IMR-90 (cell line): Measurements from ENCODE around the gene CASKIN1. TPM values are rescaled to one million over a fixed set of nuclear protein-coding genes. Genes with fewer than 3 reads are reported as not detected.

ENCODE experiments used
- ATAC-seq: fragments of 200-7000 bp; cut with Tn5 transposase; 2 replicates; pipeline ENCODE4 v1.9.1; 2020; ENCODE audit warnings: low read depth, mild to moderate bottlenecking, moderate library complexity
- BruUV-seq: library from RNA; stranded (reverse); fragments of 400-500 nt; replicated peaks from 2 replicates; lab custom pipeline; 2021; lab: Mats Ljungman, UMichigan
- CTCF ChIA-PET: fragments of 300-600 bp; formaldehyde crosslinking; extraction: SDS; loops from one replicate; lab custom pipeline; 2021; ENCODE audit warnings: antibody characterized with exemption; lab: Yijun Ruan, JAX
- POLR2A ChIA-PET: fragments of 300-600 bp; sonication (Branson Sonifier 250); formaldehyde crosslinking; loops from one replicate; lab custom pipeline; 2022; ENCODE audit warnings: antibody characterized with exemption; ENCODE audit not compliant: unreplicated experiment; lab: Charles Lee
- DNase-seq: peaks from one replicate; pipeline ENCODE4 v3.0.0; 2013
- H2AFZ ChIP-seq: replicated peaks from 2 replicates; pipeline ENCODE3; 2013; ENCODE audit warnings: low read length, mild to moderate bottlenecking; ENCODE audit not compliant: poor library complexity
- H2AK5ac ChIP-seq: 2 replicates; pipeline ENCODE4 v1.6.1; 2013; ENCODE audit warnings: low read depth, low read length, inconsistent platforms
- H2AK9ac ChIP-seq: replicated peaks from 2 replicates; pipeline ENCODE3; 2013; ENCODE audit warnings: mild to moderate bottlenecking, low read depth, low read length, moderate library complexity; ENCODE audit not compliant: poor library complexity
- H2BK120ac ChIP-seq: 2 replicates; pipeline ENCODE4 v1.6.1; 2013; ENCODE audit warnings: low read depth, low read length, inconsistent platforms
- H2BK15ac ChIP-seq: 3 replicates; pipeline ENCODE4 v1.6.1; 2013; ENCODE audit warnings: low read depth, low read length, inconsistent platforms
- H2BK20ac ChIP-seq: 2 replicates; pipeline ENCODE4 v1.6.1; 2013; ENCODE audit warnings: low read depth, mild to moderate bottlenecking, inconsistent platforms, low read length, moderate library complexity
- H2BK5ac ChIP-seq: 2 replicates; pipeline ENCODE4 v1.6.1; 2013; ENCODE audit warnings: mild to moderate bottlenecking, low read depth, low read length, inconsistent platforms; ENCODE audit not compliant: poor library complexity, severe bottlenecking
- H3K14ac ChIP-seq: replicated peaks from 2 replicates; pipeline ENCODE4 v1.6.1; 2013; ENCODE audit warnings: low read depth, low read length, inconsistent platforms
- H3K18ac ChIP-seq: 2 replicates; pipeline ENCODE4 v1.6.1; 2013; ENCODE audit warnings: low read depth, low read length, control low read depth
- H3K23ac ChIP-seq: 2 replicates; pipeline ENCODE4 v1.6.1; 2013; ENCODE audit warnings: low read depth, low read length, inconsistent platforms
- H3K27ac ChIP-seq: 2 replicates; pipeline ENCODE4 v1.5.1; 2013; ENCODE audit warnings: mild to moderate bottlenecking, control low read depth, low read length; ENCODE audit not compliant: insufficient read depth
- H3K27me3 ChIP-seq: 2 replicates; pipeline ENCODE4 v1.6.1; 2013; ENCODE audit warnings: low read length; ENCODE audit not compliant: control insufficient read depth, insufficient read depth
- H3K36me3 ChIP-seq: 2 replicates; pipeline ENCODE4 v1.6.1; 2013; ENCODE audit warnings: low read length, mixed read lengths; ENCODE audit not compliant: control insufficient read depth, insufficient read depth
- H3K4ac ChIP-seq: 2 replicates; pipeline ENCODE4 v1.6.1; 2013; ENCODE audit warnings: low read depth, low read length, inconsistent platforms
- H3K4me1 ChIP-seq: 2 replicates; pipeline ENCODE4 v1.6.1; 2013; ENCODE audit warnings: low read length, mixed read lengths; ENCODE audit not compliant: control insufficient read depth, insufficient read depth
- H3K4me2 ChIP-seq: 2 replicates; pipeline ENCODE4 v1.6.1; 2013; ENCODE audit warnings: low read depth, mild to moderate bottlenecking, control low read depth, low read length, moderate library complexity
- H3K4me3 ChIP-seq: 2 replicates; pipeline ENCODE4 v1.5.1; 2013; ENCODE audit warnings: low read depth, mild to moderate bottlenecking, control low read depth, low read length, moderate library complexity; ENCODE audit not compliant: insufficient read depth
- H3K56ac ChIP-seq: 2 replicates; pipeline ENCODE4 v1.6.1; 2013; ENCODE audit warnings: low read length, inconsistent platforms; ENCODE audit not compliant: insufficient read depth; ENCODE audit errors: extremely low read depth
- H3K79me1 ChIP-seq, 2 experiments: 2 replicates each; pipeline ENCODE4 v1.6.1; 2013; ENCODE audit warnings: low read length in 2 of 2, inconsistent platforms in 1 of 2, low read depth in 1 of 2
- H3K9ac ChIP-seq: 2 replicates; pipeline ENCODE4 v1.6.1; 2013; ENCODE audit warnings: low read depth, low read length, control low read depth
- H3K9me1 ChIP-seq: 2 replicates; pipeline ENCODE4 v1.6.1; 2013; ENCODE audit warnings: low read length, inconsistent platforms; ENCODE audit not compliant: insufficient read depth
- H3K9me3 ChIP-seq: 2 replicates; pipeline ENCODE4 v1.6.1; 2013; ENCODE audit warnings: low read length; ENCODE audit not compliant: control insufficient read depth, insufficient read depth
- H4K20me1 ChIP-seq: 2 replicates; pipeline ENCODE4 v1.6.1; 2013; ENCODE audit warnings: low read length, inconsistent platforms; ENCODE audit not compliant: insufficient read depth
- H4K5ac ChIP-seq: 2 replicates; pipeline ENCODE4 v1.6.1; 2013; ENCODE audit warnings: mild to moderate bottlenecking, low read depth, low read length, control low read depth
- H4K8ac ChIP-seq, 2 experiments: 2 replicates each; pipeline ENCODE4 v1.6.1; 2013; ENCODE audit warnings: low read depth in 2 of 2, low read length in 2 of 2, control low read depth in 1 of 2, inconsistent platforms in 1 of 2
- H4K91ac ChIP-seq: 2 replicates; pipeline ENCODE4 v1.6.1; 2013; ENCODE audit warnings: low read depth, low read length, inconsistent platforms; ENCODE audit not compliant: insufficient read depth
- BHLHE40 ChIP-seq: fragments of 150-350 bp; IDR thresholded peaks from 2 replicates; pipeline ENCODE4 v1.6.1; 2016; ENCODE audit warnings: mild to moderate bottlenecking, low read depth, low read length
- CEBPB ChIP-seq: IDR thresholded peaks from 2 replicates; pipeline ENCODE4 v1.6.1; 2012; ENCODE audit warnings: low read depth, low read length, improper control_type of control experiment
- CHD1 ChIP-seq: IDR thresholded peaks from 2 replicates; pipeline ENCODE4 v1.6.1; 2012; ENCODE audit warnings: low read depth, low read length, improper control_type of control experiment
- FOS ChIP-seq: fragments of 150-350 bp; IDR thresholded peaks from 2 replicates; pipeline ENCODE4 v1.6.1; 2016; ENCODE audit warnings: low read depth, low read length
- MAFK ChIP-seq: IDR thresholded peaks from 2 replicates; pipeline ENCODE4 v1.6.1; 2012; ENCODE audit warnings: low read depth, low read length, improper control_type of control experiment
- MAZ ChIP-seq: IDR thresholded peaks from 2 replicates; pipeline ENCODE4 v1.6.1; 2012; ENCODE audit warnings: low read depth, mild to moderate bottlenecking, low read length, improper control_type of control experiment, moderate library complexity, borderline replicate concordance
- MXI1 ChIP-seq: IDR thresholded peaks from 2 replicates; pipeline ENCODE4 v1.6.1; 2012; ENCODE audit warnings: low read depth, mild to moderate bottlenecking, low read length, moderate library complexity, borderline replicate concordance
- NFE2L2 ChIP-seq: fragments of 150-350 bp; IDR thresholded peaks from 2 replicates; pipeline ENCODE4 v1.6.1; 2016; ENCODE audit warnings: low read depth, mild to moderate bottlenecking, low read length
- POLR2A ChIP-seq: IDR thresholded peaks from 2 replicates; pipeline ENCODE4 v1.6.1; 2012; ENCODE audit warnings: mild to moderate bottlenecking, low read depth, low read length
- RAD21 ChIP-seq: IDR thresholded peaks from 2 replicates; pipeline ENCODE4 v1.6.1; 2012; ENCODE audit warnings: low read length, improper control_type of control experiment
- RCOR1 ChIP-seq: IDR thresholded peaks from 2 replicates; pipeline ENCODE4 v1.6.1; 2012; ENCODE audit warnings: mild to moderate bottlenecking, low read length, improper control_type of control experiment; ENCODE audit not compliant: insufficient replicate concordance
- RFX5 ChIP-seq: IDR thresholded peaks from 2 replicates; pipeline ENCODE4 v1.8.0; 2012; ENCODE audit warnings: low read depth, mild to moderate bottlenecking, low read length, moderate library complexity
- SMC3 ChIP-seq: fragments of 150-350 bp; IDR thresholded peaks from 2 replicates; pipeline ENCODE4 v1.6.1; 2016; ENCODE audit warnings: low read depth, mild to moderate bottlenecking, antibody characterized with exemption, low read length, moderate library complexity
- WGBS, 2 experiments: methylation state at CpG; one replicate each; pipeline versions ENCODE4 v1.1.5 to v1.1.7; 2013; ENCODE audit warnings: missing lambda C conversion rate in 2 of 2; ENCODE audit not compliant: insufficient read length in 1 of 2; ENCODE audit errors: extremely low coverage in 2 of 2; 5-methylcytosine and 5-hydroxymethylcytosine counted together
- dilution Hi-C: fragments of 300-500 bp; cut with HindIII; formaldehyde crosslinking; loops from one replicate; pipeline ENCODE4 v1.14.3; 2018; ENCODE audit warnings: low sequenced_read_pairs; ENCODE audit not compliant: unreplicated experiment
- in situ Hi-C: fragments of 300-500 bp; cut with MboI; formaldehyde crosslinking; loops from 3 replicates; pipeline ENCODE4 v1.14.3; 2019; ENCODE audit warnings: low sequenced_read_pairs, inconsistent platforms, mixed read lengths
- intact Hi-C: fragments of 100-400 bp; cut with micrococcal nuclease; formaldehyde crosslinking; loops from 2 replicates; pipeline ENCODE4 v1.10.0; 2022
- polyA plus RNA-seq, 3 experiments: library from polyadenylated mRNA; depleted of rRNA; stranded (reverse); fragments of >200 nt; gene quantifications; 2 replicates each; pipeline ENCODE4 v1.2.3, GENCODE V29; 2012; ENCODE audit warnings: low replicate concordance in 1 of 3
- total RNA-seq: library from RNA; depleted of rRNA; stranded (reverse); fragments of >200 nt; gene quantifications from 2 replicates; pipeline ENCODE4 v1.2.3, GENCODE V29; 2012
- TF ChIP-seq, protein P1 (sequence below): fragments of 150-350 bp; IDR thresholded peaks from 2 replicates; pipeline ENCODE4 v1.6.1; 2017; ENCODE audit warnings: mild to moderate bottlenecking, antibody characterized with exemption, low read length, low read depth
- TF ChIP-seq, protein P2 (sequence below): fragments of 150-350 bp; IDR thresholded peaks from 2 replicates; pipeline ENCODE4 v1.6.1; 2016; ENCODE audit warnings: low read depth, mild to moderate bottlenecking, low read length, moderate library complexity, borderline replicate concordance
- TF ChIP-seq, protein P3 (sequence below): conservative IDR thresholded peaks from 2 replicates; pipeline ENCODE4 v1.5.1; 2012; ENCODE audit warnings: mild to moderate bottlenecking, low read depth, low read length, improper control_type of control experiment

CASKIN1 gene
- total and polyA plus RNA-seq, 2 of the 4 experiments (the other 2 are of a cell fraction) = 0.05 TPM; not detected in 1

DNA sequence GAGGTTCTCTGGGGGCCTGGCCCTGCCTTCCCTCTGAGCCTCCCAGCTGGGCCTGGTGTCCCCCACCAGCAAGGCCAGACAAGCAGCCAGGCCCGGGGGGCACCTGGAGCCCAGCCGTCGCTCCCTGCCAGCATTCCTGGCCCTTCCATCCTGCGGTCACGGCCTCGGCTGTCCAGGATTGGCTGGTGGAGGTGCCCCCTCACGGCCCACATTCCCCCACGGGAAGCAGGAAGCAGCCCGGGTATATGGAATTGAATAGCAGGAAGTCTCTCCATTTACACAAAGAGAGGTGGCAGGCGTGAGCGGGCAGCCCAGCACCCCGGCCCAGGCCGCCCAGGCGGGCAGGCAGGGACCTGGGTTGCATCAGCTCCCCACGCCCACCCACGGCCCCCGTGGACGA is 26.3 kb downstream of the CASKIN1 start:
- Histone ChIP-seq H2AK5ac (no peak overlapping the region), H2BK120ac (no peak overlapping the region), H2AK9ac (no peak overlapping the region), H3K23ac (no peak overlapping the region), H3K4me1 (no peaks in the 10 kb centered on the region), H3K27me3 (no peaks in the 10 kb centered on the region), H2BK20ac (no peak overlapping the region), H3K56ac (no peak overlapping the region), H3K4me2 (no peak overlapping the region), H4K5ac (no peak overlapping the region), H2AFZ (no peak overlapping the region), H3K4ac (no peak overlapping the region), H2BK5ac (no peak overlapping the region), H2BK15ac (no peak overlapping the region), H4K8ac (no peak overlapping the region), H3K9me3 (no peaks in the 10 kb centered on the region), H3K36me3 (peaks cover 63% of the 10 kb centered on the region), H3K27ac (no peak overlapping the region), H3K18ac (no peak overlapping the region), H4K20me1 (peaks cover 19% of the 10 kb centered on the region), H3K79me1 (peaks cover 0 to 17% of the 10 kb centered on the region in 2 experiments; a peak in 3 of 4 replicates), H3K9ac (no peak overlapping the region), H3K4me3 (no peak overlapping the region), H4K91ac (no peak overlapping the region), H3K14ac (no peak overlapping the region), H3K9me1 (0 out of 2 replicates have a peak, but pooled peaks cover 2% of the 10 kb centered on the region)
- 97% methylated on average over 5 of the region's 18 CpGs; no CpG with 5 or more reads in 1 of the 2 experiments for WGBS, 2 experiments
- dilution Hi-C loops = no loop called here
- TF ChIP-seq, protein P1, sequence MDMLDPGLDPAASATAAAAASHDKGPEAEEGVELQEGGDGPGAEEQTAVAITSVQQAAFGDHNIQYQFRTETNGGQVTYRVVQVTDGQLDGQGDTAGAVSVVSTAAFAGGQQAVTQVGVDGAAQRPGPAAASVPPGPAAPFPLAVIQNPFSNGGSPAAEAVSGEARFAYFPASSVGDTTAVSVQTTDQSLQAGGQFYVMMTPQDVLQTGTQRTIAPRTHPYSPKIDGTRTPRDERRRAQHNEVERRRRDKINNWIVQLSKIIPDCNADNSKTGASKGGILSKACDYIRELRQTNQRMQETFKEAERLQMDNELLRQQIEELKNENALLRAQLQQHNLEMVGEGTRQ = no peak
- TF ChIP-seq BHLHE40 (no peak), RAD21 (no peak), MAFK (no peak), CEBPB (no peak), CHD1 (no peak), MXI1 (no peak), FOS (no peak), RFX5 (no peak), RCOR1 (no peak), POLR2A (no peak), SMC3 (no peak), MAZ (no peak), NFE2L2 (no peak)
- TF ChIP-seq, protein P2, sequence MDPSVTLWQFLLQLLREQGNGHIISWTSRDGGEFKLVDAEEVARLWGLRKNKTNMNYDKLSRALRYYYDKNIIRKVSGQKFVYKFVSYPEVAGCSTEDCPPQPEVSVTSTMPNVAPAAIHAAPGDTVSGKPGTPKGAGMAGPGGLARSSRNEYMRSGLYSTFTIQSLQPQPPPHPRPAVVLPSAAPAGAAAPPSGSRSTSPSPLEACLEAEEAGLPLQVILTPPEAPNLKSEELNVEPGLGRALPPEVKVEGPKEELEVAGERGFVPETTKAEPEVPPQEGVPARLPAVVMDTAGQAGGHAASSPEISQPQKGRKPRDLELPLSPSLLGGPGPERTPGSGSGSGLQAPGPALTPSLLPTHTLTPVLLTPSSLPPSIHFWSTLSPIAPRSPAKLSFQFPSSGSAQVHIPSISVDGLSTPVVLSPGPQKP = no peak
- TF ChIP-seq, protein P3, sequence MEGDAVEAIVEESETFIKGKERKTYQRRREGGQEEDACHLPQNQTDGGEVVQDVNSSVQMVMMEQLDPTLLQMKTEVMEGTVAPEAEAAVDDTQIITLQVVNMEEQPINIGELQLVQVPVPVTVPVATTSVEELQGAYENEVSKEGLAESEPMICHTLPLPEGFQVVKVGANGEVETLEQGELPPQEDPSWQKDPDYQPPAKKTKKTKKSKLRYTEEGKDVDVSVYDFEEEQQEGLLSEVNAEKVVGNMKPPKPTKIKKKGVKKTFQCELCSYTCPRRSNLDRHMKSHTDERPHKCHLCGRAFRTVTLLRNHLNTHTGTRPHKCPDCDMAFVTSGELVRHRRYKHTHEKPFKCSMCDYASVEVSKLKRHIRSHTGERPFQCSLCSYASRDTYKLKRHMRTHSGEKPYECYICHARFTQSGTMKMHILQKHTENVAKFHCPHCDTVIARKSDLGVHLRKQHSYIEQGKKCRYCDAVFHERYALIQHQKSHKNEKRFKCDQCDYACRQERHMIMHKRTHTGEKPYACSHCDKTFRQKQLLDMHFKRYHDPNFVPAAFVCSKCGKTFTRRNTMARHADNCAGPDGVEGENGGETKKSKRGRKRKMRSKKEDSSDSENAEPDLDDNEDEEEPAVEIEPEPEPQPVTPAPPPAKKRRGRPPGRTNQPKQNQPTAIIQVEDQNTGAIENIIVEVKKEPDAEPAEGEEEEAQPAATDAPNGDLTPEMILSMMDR = no peak
- POLR2A ChIA-PET = no interaction called here
- in situ Hi-C loops = no loop called here
- intact Hi-C loops = no loop called here
- DNase-seq (no peak), ATAC-seq (no peak)
- BruUV-seq = no TSS peak
- CTCF ChIA-PET = no interaction called here
